ENCODE results near the gene MRPS31.

Gene MRPS31

GRCh38 chr13:40799508-40799907, 28.5 kb upstream of the MRPS31 start:
- Histone ChIP-seq H2BK12ac (ENCODE audit: low read length in 2 of 2) (no peak overlapping the region), H2BK120ac (ENCODE audit: low read depth, low read length) (no peak overlapping the region), H3K4me2 (ENCODE audit: low read length, poor library complexity, severe bottlenecking) (no peak overlapping the region), H3K4me3 (ENCODE audit: insufficient read depth in 1 of 2, low read depth in 1 of 2, low read length in 2 of 2) (no peak overlapping the region), H3K79me1 (replicated peaks; ENCODE audit: low read length, poor library complexity, severe bottlenecking) (peaks cover 4% of the 10 kb centered on the region), H2AFZ (ENCODE audit: low read depth, low read length) (no peak overlapping the region), H3K27ac (ENCODE audit: low read length, poor library complexity, severe bottlenecking) (no peak overlapping the region), H3K9ac (ENCODE audit: low read length) (no peak overlapping the region), H3K36me3 (ENCODE audit: control insufficient read depth in 1 of 2, insufficient read depth in 2 of 2, low read depth in 1 of 2, low read length in 2 of 2) (peaks cover 30 to 74% of the 10 kb centered on the region in 2 experiments), H4K91ac (ENCODE audit: low read length) (no peak overlapping the region), H3K23ac (ENCODE audit: low read length in 2 of 2) (no peak overlapping the region), H3K4me1 (ENCODE audit: control insufficient read depth, insufficient read depth, low read depth, low read length) (no peaks in the 10 kb centered on the region), H2BK5ac (ENCODE audit: low read depth, low read length, poor library complexity, severe bottlenecking) (no peak overlapping the region), H3K18ac (ENCODE audit: low read depth in 1 of 2, low read length in 2 of 2) (no peak overlapping the region), H3K4ac (ENCODE audit: low read depth in 1 of 2, low read length in 2 of 2) (no peak overlapping the region), H3K9me3 (ENCODE audit: control insufficient read depth, low read length) (no peaks in the 10 kb centered on the region), H2AK5ac (ENCODE audit: low read length, severe bottlenecking) (no peak overlapping the region), H2BK15ac (ENCODE audit: low read depth, poor library complexity, severe bottlenecking) (no peak overlapping the region), H4K8ac (ENCODE audit: low read length) (no peak overlapping the region), H3K14ac (ENCODE audit: low read length in 2 of 2) (no peak overlapping the region), H3K27me3 (ENCODE audit: control insufficient read depth in 1 of 2, insufficient read depth in 1 of 2, low read length in 2 of 2) (no peaks in the 10 kb centered on the region)
- DNase-seq = no peak
- WGBS = 100% methylated on average over 2 of the region's 4 CpGs

- Histone ChIP-seq H3K23ac (ENCODE audit: low read length in 2 of 2) (no peak overlapping the region), H3K9me3 (ENCODE audit: control insufficient read depth, low read length) (no peaks in the 10 kb centered on the region), H2AFZ (ENCODE audit: low read depth, low read length) (no peak overlapping the region), H3K18ac (ENCODE audit: low read depth in 1 of 2, low read length in 2 of 2) (no peak overlapping the region), H2BK15ac (ENCODE audit: low read depth, poor library complexity, severe bottlenecking) (no peak overlapping the region), H3K4ac (ENCODE audit: low read depth in 1 of 2, low read length in 2 of 2) (no peak overlapping the region), H3K27me3 (ENCODE audit: control insufficient read depth in 1 of 2, insufficient read depth in 1 of 2, low read length in 2 of 2) (no peaks in the 10 kb centered on the region), H4K91ac (ENCODE audit: low read length) (no peak overlapping the region), H2BK120ac (ENCODE audit: low read depth, low read length) (no peak overlapping the region), H3K79me1 (replicated peaks; ENCODE audit: low read length, poor library complexity, severe bottlenecking) (peaks cover 7% of the 10 kb centered on the region), H3K4me3 (ENCODE audit: insufficient read depth in 1 of 2, low read depth in 1 of 2, low read length in 2 of 2) (no peak overlapping the region), H2BK12ac (ENCODE audit: low read length in 2 of 2) (no peak overlapping the region), H3K36me3 (ENCODE audit: control insufficient read depth in 1 of 2, insufficient read depth in 2 of 2, low read depth in 1 of 2, low read length in 2 of 2) (peaks cover 35 to 77% of the 10 kb centered on the region in 2 experiments), H3K4me2 (ENCODE audit: low read length, poor library complexity, severe bottlenecking) (no peak overlapping the region), H3K4me1 (ENCODE audit: control insufficient read depth, insufficient read depth, low read depth, low read length) (no peaks in the 10 kb centered on the region), H3K14ac (ENCODE audit: low read length in 2 of 2) (no peak overlapping the region), H3K9ac (ENCODE audit: low read length) (no peak overlapping the region), H4K8ac (ENCODE audit: low read length) (no peak overlapping the region), H2BK5ac (ENCODE audit: low read depth, low read length, poor library complexity, severe bottlenecking) (no peak overlapping the region), H3K27ac (ENCODE audit: low read length, poor library complexity, severe bottlenecking) (no peak overlapping the region), H2AK5ac (ENCODE audit: low read length, severe bottlenecking) (no peak overlapping the region)
- WGBS = 92% methylated on average over 7 of the region's 9 CpGs
- DNase-seq = no peak
Observed at GRCh38 chr13:40798380-40798779, 27.4 kb upstream of the MRPS31 start.

- Histone ChIP-seq H3K36me3 (ENCODE audit: control insufficient read depth in 1 of 2, insufficient read depth in 2 of 2, low read depth in 1 of 2, low read length in 2 of 2) (peaks cover 35 to 70% of the 10 kb centered on the region in 2 experiments), H3K18ac (ENCODE audit: low read depth in 1 of 2, low read length in 2 of 2) (no peak overlapping the region), H2AFZ (ENCODE audit: low read depth, low read length) (no peak overlapping the region), H2BK15ac (ENCODE audit: low read depth, poor library complexity, severe bottlenecking) (no peak overlapping the region), H3K27ac (ENCODE audit: low read length, poor library complexity, severe bottlenecking) (no peak overlapping the region), H3K14ac (ENCODE audit: low read length in 2 of 2) (no peak overlapping the region), H3K4me3 (ENCODE audit: insufficient read depth in 1 of 2, low read depth in 1 of 2, low read length in 2 of 2) (no peak overlapping the region), H3K9ac (ENCODE audit: low read length) (no peak overlapping the region), H2BK12ac (ENCODE audit: low read length in 2 of 2) (no peak overlapping the region), H3K4me2 (ENCODE audit: low read length, poor library complexity, severe bottlenecking) (no peak overlapping the region), H4K8ac (ENCODE audit: low read length) (no peak overlapping the region), H3K27me3 (ENCODE audit: control insufficient read depth in 1 of 2, insufficient read depth in 1 of 2, low read length in 2 of 2) (no peaks in the 10 kb centered on the region), H4K91ac (ENCODE audit: low read length) (no peak overlapping the region), H3K4ac (ENCODE audit: low read depth in 1 of 2, low read length in 2 of 2) (no peak overlapping the region), H3K79me1 (replicated peaks; ENCODE audit: low read length, poor library complexity, severe bottlenecking) (peaks cover 14% of the 10 kb centered on the region), H3K9me3 (ENCODE audit: control insufficient read depth, low read length) (no peaks in the 10 kb centered on the region), H2BK120ac (ENCODE audit: low read depth, low read length) (no peak overlapping the region), H2AK5ac (ENCODE audit: low read length, severe bottlenecking) (no peak overlapping the region), H3K4me1 (ENCODE audit: control insufficient read depth, insufficient read depth, low read depth, low read length) (no peaks in the 10 kb centered on the region), H3K23ac (ENCODE audit: low read length in 2 of 2) (no peak overlapping the region), H2BK5ac (ENCODE audit: low read depth, low read length, poor library complexity, severe bottlenecking) (no peak overlapping the region)
- WGBS = 83% methylated on average over 5 of the region's 6 CpGs
- no peak for DNase-seq
Observed at GRCh38 chr13:40796649-40797048, 25.7 kb upstream of the MRPS31 start.

- Histone ChIP-seq H4K8ac (ENCODE audit: low read length) (no peak overlapping the region), H3K9ac (ENCODE audit: low read length) (no peak overlapping the region), H3K14ac (ENCODE audit: low read length in 2 of 2) (no peak overlapping the region), H3K23ac (ENCODE audit: low read length in 2 of 2) (no peak overlapping the region), H3K27ac (ENCODE audit: low read length, poor library complexity, severe bottlenecking) (no peak overlapping the region), H3K4me3 (ENCODE audit: insufficient read depth in 1 of 2, low read depth in 1 of 2, low read length in 2 of 2) (no peak overlapping the region), H2AFZ (ENCODE audit: low read depth, low read length) (no peak overlapping the region), H3K18ac (ENCODE audit: low read depth in 1 of 2, low read length in 2 of 2) (no peak overlapping the region), H2AK5ac (ENCODE audit: low read length, severe bottlenecking) (no peak overlapping the region), H3K27me3 (ENCODE audit: control insufficient read depth in 1 of 2, insufficient read depth in 1 of 2, low read length in 2 of 2) (no peaks in the 10 kb centered on the region), H4K91ac (ENCODE audit: low read length) (no peak overlapping the region), H3K4me2 (ENCODE audit: low read length, poor library complexity, severe bottlenecking) (no peak overlapping the region), H2BK5ac (ENCODE audit: low read depth, low read length, poor library complexity, severe bottlenecking) (no peak overlapping the region), H3K9me3 (ENCODE audit: control insufficient read depth, low read length) (no peaks in the 10 kb centered on the region), H2BK120ac (ENCODE audit: low read depth, low read length) (no peak overlapping the region), H3K4me1 (ENCODE audit: control insufficient read depth, insufficient read depth, low read depth, low read length) (no peaks in the 10 kb centered on the region), H2BK12ac (ENCODE audit: low read length in 2 of 2) (no peak overlapping the region), H2BK15ac (ENCODE audit: low read depth, poor library complexity, severe bottlenecking) (peak overlapping the region; percentile 50), H3K4ac (ENCODE audit: low read depth in 1 of 2, low read length in 2 of 2) (no peak overlapping the region), H3K79me1 (replicated peaks; ENCODE audit: low read length, poor library complexity, severe bottlenecking) (peaks cover 17% of the 10 kb centered on the region), H3K36me3 (ENCODE audit: control insufficient read depth in 1 of 2, insufficient read depth in 2 of 2, low read depth in 1 of 2, low read length in 2 of 2) (peaks cover 26 to 53% of the 10 kb centered on the region in 2 experiments)
- 93% methylated on average over 11 of the region's 13 CpGs for WGBS
- no peak for DNase-seq
Observed at GRCh38 chr13:40794414-40795368, 23.7 kb upstream of the MRPS31 start.
